Peyer's patch (tissue), 4 donors: ENCODE data around the gene GNB1L.

Experiments used
- POLR2A ChIP-seq, 2 donors: fragments of 450-650 bp; IDR thresholded peaks; one replicate each; pipeline ENCODE4 v1.5.1; 2017; ENCODE audit warnings: antibody characterized with exemption in 2 of 2, mild to moderate bottlenecking in 2 of 2, moderate library complexity in 2 of 2
- TF ChIP-seq, protein P1 (sequence below), 6 experiments: fragments of 450-650 bp in 4 of 6; fragments of 200-600 bp in 2 of 6; sonication (generic) in 1 of 6; IDR thresholded peaks; one replicate each; pipeline ENCODE4 v1.5.1; 2017 to 2019; ENCODE audit warnings: antibody characterized with exemption in 6 of 6, mild to moderate bottlenecking in 3 of 6, moderate library complexity in 1 of 6

DNA sequence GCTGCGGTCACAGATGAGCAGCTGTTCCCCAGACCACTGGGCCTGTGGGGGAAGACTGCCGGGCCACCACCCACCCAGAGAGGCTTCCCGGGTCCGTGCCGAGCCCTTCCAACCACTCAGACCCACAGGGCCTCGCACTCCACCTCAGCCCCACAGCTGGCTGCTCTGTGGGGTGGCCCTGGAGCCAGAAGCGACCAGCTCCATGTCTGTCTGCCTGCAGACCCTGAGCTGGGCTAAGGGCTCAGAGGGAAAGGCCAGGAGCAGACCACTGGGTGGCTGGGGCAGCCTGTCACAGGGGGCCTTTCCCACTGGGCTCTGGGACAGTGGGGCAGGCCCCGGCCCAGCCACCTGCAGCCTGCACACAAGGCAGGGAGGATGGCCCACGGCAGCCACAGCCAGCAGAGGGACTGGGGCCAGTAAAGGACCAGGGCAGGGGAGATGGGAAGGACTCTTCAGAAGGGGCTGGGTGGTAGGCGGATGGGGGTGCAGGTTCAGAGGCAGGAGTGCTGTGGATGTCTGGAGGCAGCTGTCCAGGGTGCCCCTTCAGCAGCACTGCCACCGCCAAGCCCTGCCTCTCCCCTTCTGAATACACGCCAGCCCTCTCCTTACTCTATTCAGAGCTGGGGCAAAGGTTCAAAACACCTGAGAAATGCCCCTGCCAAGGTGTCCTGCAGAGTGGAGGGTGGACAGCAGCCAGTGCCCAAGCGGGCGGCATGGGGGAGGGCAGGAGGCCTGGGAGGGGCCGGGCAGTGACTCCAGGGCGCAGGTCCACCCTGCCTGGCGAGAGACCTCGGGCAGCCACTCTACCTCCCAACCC, 32.2 kb downstream of the GNB1L start:
- TF ChIP-seq, protein P1, sequence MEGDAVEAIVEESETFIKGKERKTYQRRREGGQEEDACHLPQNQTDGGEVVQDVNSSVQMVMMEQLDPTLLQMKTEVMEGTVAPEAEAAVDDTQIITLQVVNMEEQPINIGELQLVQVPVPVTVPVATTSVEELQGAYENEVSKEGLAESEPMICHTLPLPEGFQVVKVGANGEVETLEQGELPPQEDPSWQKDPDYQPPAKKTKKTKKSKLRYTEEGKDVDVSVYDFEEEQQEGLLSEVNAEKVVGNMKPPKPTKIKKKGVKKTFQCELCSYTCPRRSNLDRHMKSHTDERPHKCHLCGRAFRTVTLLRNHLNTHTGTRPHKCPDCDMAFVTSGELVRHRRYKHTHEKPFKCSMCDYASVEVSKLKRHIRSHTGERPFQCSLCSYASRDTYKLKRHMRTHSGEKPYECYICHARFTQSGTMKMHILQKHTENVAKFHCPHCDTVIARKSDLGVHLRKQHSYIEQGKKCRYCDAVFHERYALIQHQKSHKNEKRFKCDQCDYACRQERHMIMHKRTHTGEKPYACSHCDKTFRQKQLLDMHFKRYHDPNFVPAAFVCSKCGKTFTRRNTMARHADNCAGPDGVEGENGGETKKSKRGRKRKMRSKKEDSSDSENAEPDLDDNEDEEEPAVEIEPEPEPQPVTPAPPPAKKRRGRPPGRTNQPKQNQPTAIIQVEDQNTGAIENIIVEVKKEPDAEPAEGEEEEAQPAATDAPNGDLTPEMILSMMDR (IDR thresholded peaks at IDR 0.05) = no peak
- TF ChIP-seq POLR2A (IDR thresholded peaks at IDR 0.05) = no peak
